Loucy (cell line): ENCODE results near the gene ENTPD2.

Experiments
- H2AFZ ChIP-seq: fragments of 200-600 bp; sonication (generic); 2 replicates; pipeline ENCODE4 v1.6.0; 2016; ENCODE audit warnings: antibody characterized with exemption, mild to moderate bottlenecking, low read length, moderate library complexity
- H3F3A ChIP-seq: fragments of 200-600 bp; 2 replicates; pipeline ENCODE4 v1.6.0; 2016; ENCODE audit warnings: antibody characterized with exemption, low read depth, mild to moderate bottlenecking
- H3K27me3 ChIP-seq: fragments of 200-600 bp; sonication (generic); 2 replicates; pipeline ENCODE4 v1.6.1; 2014; ENCODE audit warnings: low read length, mild to moderate bottlenecking; ENCODE audit not compliant: insufficient read depth, poor library complexity, severe bottlenecking
- H3K36me3 ChIP-seq: fragments of 200-600 bp; sonication (generic); 2 replicates; pipeline ENCODE4 v1.6.1; 2016; ENCODE audit warnings: low read length; ENCODE audit not compliant: insufficient read depth
- H3K4me1 ChIP-seq: fragments of 200-600 bp; sonication (generic); 2 replicates; pipeline ENCODE4 v1.5.1; 2014; ENCODE audit warnings: low read length, mild to moderate bottlenecking; ENCODE audit not compliant: insufficient read depth, poor library complexity, severe bottlenecking
- H3K4me2 ChIP-seq: fragments of 200-600 bp; sonication (generic); 2 replicates; pipeline ENCODE4 v1.6.0; 2014; ENCODE audit warnings: antibody characterized with exemption, low read length, low read depth, mild to moderate bottlenecking; ENCODE audit not compliant: poor library complexity, severe bottlenecking
- H3K4me3 ChIP-seq: fragments of 200-600 bp; sonication (generic); 2 replicates; pipeline ENCODE4 v1.5.1; 2014; ENCODE audit warnings: low read length, mild to moderate bottlenecking, mixed read lengths; ENCODE audit not compliant: poor library complexity, severe bottlenecking
- H3K79me2 ChIP-seq: fragments of 200-600 bp; sonication (generic); 2 replicates; pipeline ENCODE4 v1.6.1; 2014; ENCODE audit warnings: low read length; ENCODE audit not compliant: insufficient read depth
- H3K9ac ChIP-seq: fragments of 200-600 bp; sonication (generic); 2 replicates; pipeline ENCODE4 v1.6.0; 2014; ENCODE audit warnings: mild to moderate bottlenecking, low read depth, low read length, moderate library complexity; ENCODE audit not compliant: poor library complexity, severe bottlenecking
- H3K9me2 ChIP-seq: fragments of 200-600 bp; sonication (generic); replicated peaks from 2 replicates; pipeline ENCODE4 v1.6.1; 2016; ENCODE audit warnings: low read depth, low read length, mixed read lengths
- H3K9me3 ChIP-seq: fragments of 200-600 bp; sonication (generic); 2 replicates; pipeline ENCODE4 v1.6.1; 2014; ENCODE audit warnings: mild to moderate bottlenecking, antibody characterized with exemption, low read length, low read depth; ENCODE audit not compliant: insufficient read depth
- H4K20me1 ChIP-seq: fragments of 200-600 bp; sonication (generic); 2 replicates; pipeline ENCODE4 v1.6.0; 2014; ENCODE audit warnings: antibody characterized with exemption, low read length, mild to moderate bottlenecking; ENCODE audit not compliant: insufficient read depth, poor library complexity, severe bottlenecking
- CTCF ChIP-seq: fragments of 200-600 bp; sonication (generic); conservative IDR thresholded peaks from 2 replicates; pipeline ENCODE4 v1.5.1; 2014; ENCODE audit warnings: mild to moderate bottlenecking, antibody characterized with exemption, low read length
- EZH2phosphoT487 ChIP-seq: fragments of 200-600 bp; IDR thresholded peaks from 2 replicates; pipeline ENCODE4 v1.6.1; 2018; ENCODE audit warnings: antibody characterized with exemption, mild to moderate bottlenecking, moderate library complexity, borderline replicate concordance

The ENTPD2 gene

GRCh38 chr9:137052998-137053943 lies 590 bp downstream of the ENTPD2 start:
- Histone ChIP-seq H3K9ac (no peak overlapping the region), H3K36me3 (no peaks in the 10 kb centered on the region), H3K27me3 (no peaks in the 10 kb centered on the region), H3K4me1 (no peaks in the 10 kb centered on the region), H2AFZ (no peak overlapping the region), H3K9me2 (no peaks in the 10 kb centered on the region), H4K20me1 (no peaks in the 10 kb centered on the region), H3K79me2 (no peaks in the 10 kb centered on the region), H3K4me2 (no peak overlapping the region), H3F3A (no peaks in the 10 kb centered on the region), H3K9me3 (no peaks in the 10 kb centered on the region), H3K4me3 (no peak overlapping the region)
- TF ChIP-seq CTCF = no peak
- no peak for TF ChIP-seq EZH2phosphoT487

- Histone ChIP-seq H4K20me1 (no peaks in the 10 kb centered on the region), H3K27me3 (no peaks in the 10 kb centered on the region), H2AFZ (no peak overlapping the region), H3K79me2 (no peaks in the 10 kb centered on the region), H3K4me2 (no peak overlapping the region), H3K36me3 (no peaks in the 10 kb centered on the region), H3F3A (no peaks in the 10 kb centered on the region), H3K9me2 (no peaks in the 10 kb centered on the region), H3K4me3 (no peak overlapping the region), H3K4me1 (no peaks in the 10 kb centered on the region), H3K9me3 (no peaks in the 10 kb centered on the region), H3K9ac (no peak overlapping the region)
- TF ChIP-seq CTCF = no peak
- no peak for TF ChIP-seq EZH2phosphoT487
These were observed 1.6 kb downstream of the ENTPD2 start for GRCh38 chr9:137052293-137052692.

- TF ChIP-seq EZH2phosphoT487 (no peak), CTCF (no peak)
- no peak overlapping the region for H3K9ac ChIP-seq
- no peaks in the 10 kb centered on the region for H3K27me3 ChIP-seq
- H4K20me1 ChIP-seq = no peaks in the 10 kb centered on the region
- no peak overlapping the region for H3K4me3 ChIP-seq
- no peak overlapping the region for H2AFZ ChIP-seq
- H3K4me2 ChIP-seq = no peak overlapping the region
- H3K79me2 ChIP-seq = no peaks in the 10 kb centered on the region
- peaks cover 2% of the 10 kb centered on the region for H3K4me1 ChIP-seq
- H3K9me2 ChIP-seq = no peaks in the 10 kb centered on the region
- H3F3A ChIP-seq = no peaks in the 10 kb centered on the region
- H3K9me3 ChIP-seq = no peaks in the 10 kb centered on the region
- no peaks in the 10 kb centered on the region for H3K36me3 ChIP-seq
These were observed 2.6 kb downstream of the ENTPD2 start for GRCh38 chr9:137051145-137051724.
